Caco-2 (cell line): ENCODE measurements around the gene ZNF768. TPM values are rescaled to one million over a fixed set of nuclear protein-coding genes. Genes with fewer than 3 reads are reported as not detected.

Experiments
- Bru-seq: library from RNA; stranded (reverse); fragments of 400-500 nt; gene quantifications from one replicate; lab custom pipeline; 2021; lab: Mats Ljungman, UMichigan
- BruChase-seq, 2 experiments: library from RNA; stranded (reverse); fragments of 400-500 nt; gene quantifications; one replicate each; lab custom pipeline; 2021; lab: Mats Ljungman, UMichigan
- BruUV-seq: library from RNA; stranded (reverse); fragments of 400-500 nt; replicated peaks from 2 replicates; lab custom pipeline; 2021; lab: Mats Ljungman, UMichigan
- CTCF ChIA-PET: fragments of 300-600 bp; sonication (Branson Sonifier 250); formaldehyde crosslinking; loops from one replicate; lab custom pipeline; 2022; ENCODE audit warnings: antibody characterized with exemption; lab: Charles Lee
- POLR2A ChIA-PET: fragments of 300-600 bp; sonication (Branson Sonifier 250); formaldehyde crosslinking; loops from one replicate; lab custom pipeline; 2022; ENCODE audit warnings: antibody characterized with exemption; lab: Charles Lee
- DNase-seq, 2 experiments: peaks; one replicate each; pipeline versions ENCODE4 v3.0.0 to v3.0.0-alpha.2; 2020 to 2022
- H3K27me3 ChIP-seq: replicated peaks from 2 replicates; pipeline ENCODE4 v1.6.0; 2011; ENCODE audit warnings: low read length; ENCODE audit not compliant: control insufficient read depth, insufficient read depth
- H3K36me3 ChIP-seq: 2 replicates; pipeline ENCODE4 v1.5.1; 2011; ENCODE audit warnings: low read length; ENCODE audit not compliant: control insufficient read depth, insufficient read depth
- H3K4me1 ChIP-seq: fragments of 250-450 bp; sonication (Bioruptor Pico); 2 replicates; pipeline ENCODE4 v1.5.1; 2020; ENCODE audit warnings: mild to moderate bottlenecking
- H3K4me3 ChIP-seq: 2 replicates; pipeline ENCODE4 v1.5.1; 2011; ENCODE audit warnings: low read depth, mild to moderate bottlenecking, control low read depth, low read length
- H3K9me3 ChIP-seq: fragments of 250-450 bp; sonication (Bioruptor Pico); 2 replicates; pipeline ENCODE4 v1.5.1; 2020; ENCODE audit warnings: mild to moderate bottlenecking, moderate library complexity
- H3K27ac Mint-ChIP-seq: one replicate; pipeline ENCODE4 v1.8.0; 2022; ENCODE audit warnings: mixed read lengths; ENCODE audit not compliant: unreplicated experiment
- H3K27me3 Mint-ChIP-seq: one replicate; pipeline ENCODE4 v1.8.0; 2022; ENCODE audit warnings: mixed read lengths; ENCODE audit not compliant: insufficient read depth, unreplicated experiment
- H3K36me3 Mint-ChIP-seq: one replicate; pipeline ENCODE4 v1.8.0; 2022; ENCODE audit warnings: mild to moderate bottlenecking, mixed read lengths; ENCODE audit not compliant: insufficient read depth, unreplicated experiment
- H3K4me1 Mint-ChIP-seq: one replicate; pipeline ENCODE4 v1.8.0; 2022; ENCODE audit warnings: low read depth, mixed read lengths; ENCODE audit not compliant: unreplicated experiment
- H3K4me3 Mint-ChIP-seq: one replicate; pipeline ENCODE4 v1.8.0; 2022; ENCODE audit warnings: mild to moderate bottlenecking, moderate library complexity, mixed read lengths; ENCODE audit not compliant: unreplicated experiment
- H3K9me3 Mint-ChIP-seq: one replicate; pipeline ENCODE4 v1.8.0; 2022; ENCODE audit warnings: mixed read lengths; ENCODE audit not compliant: unreplicated experiment
- CTCF ChIP-seq, 2 experiments: fragments of 200-600 bp in 1 of 2; IDR thresholded peaks; 1 replicate in 1 of 2; 2 replicates in 1 of 2; pipeline versions ENCODE4 v1.5.1 to v1.8.0; 2011 to 2022; ENCODE audit warnings: antibody characterized with exemption in 1 of 2, control low read depth in 1 of 2, inconsistent platforms in 1 of 2, low read depth in 1 of 2, low read length in 1 of 2, mild to moderate bottlenecking in 1 of 2, moderate library complexity in 1 of 2; ENCODE audit not compliant: insufficient read depth in 1 of 2, severe bottlenecking in 1 of 2, unreplicated experiment in 1 of 2
- intact Hi-C: fragments of 100-400 bp; cut with micrococcal nuclease; formaldehyde crosslinking; loops from one replicate; pipeline ENCODE4 v1.10.0; 2022; ENCODE audit not compliant: unreplicated experiment
- long read RNA-seq: library from polyadenylated mRNA; stranded (forward); transcript quantifications from one replicate; pipeline ENCODE4 v2.0.0, GENCODE V29; 2022
- total RNA-seq: library from RNA; stranded (reverse); gene quantifications from 2 replicates; pipeline ENCODE4 v1.2.3, GENCODE V29; 2022

The ZNF768 gene
- total RNA-seq (30.3 and 30.6 TPM in 2 replicates), Bru-seq, nascent RNA (percentile 70 among the genes with signal in this experiment), BruChase-seq, experiment 1, labeled RNA remaining after a 2-hour chase (percentile 85 among the genes with signal in this experiment), BruChase-seq, experiment 2, labeled RNA remaining after a 6-hour chase (percentile 74 among the genes with signal in this experiment)
- long read RNA-seq, partial matches to known transcripts, result 0 of 9 reads
- long read RNA-seq, other reads (novel, unspliced or antisense), result 6 of 9 reads

DNA sequence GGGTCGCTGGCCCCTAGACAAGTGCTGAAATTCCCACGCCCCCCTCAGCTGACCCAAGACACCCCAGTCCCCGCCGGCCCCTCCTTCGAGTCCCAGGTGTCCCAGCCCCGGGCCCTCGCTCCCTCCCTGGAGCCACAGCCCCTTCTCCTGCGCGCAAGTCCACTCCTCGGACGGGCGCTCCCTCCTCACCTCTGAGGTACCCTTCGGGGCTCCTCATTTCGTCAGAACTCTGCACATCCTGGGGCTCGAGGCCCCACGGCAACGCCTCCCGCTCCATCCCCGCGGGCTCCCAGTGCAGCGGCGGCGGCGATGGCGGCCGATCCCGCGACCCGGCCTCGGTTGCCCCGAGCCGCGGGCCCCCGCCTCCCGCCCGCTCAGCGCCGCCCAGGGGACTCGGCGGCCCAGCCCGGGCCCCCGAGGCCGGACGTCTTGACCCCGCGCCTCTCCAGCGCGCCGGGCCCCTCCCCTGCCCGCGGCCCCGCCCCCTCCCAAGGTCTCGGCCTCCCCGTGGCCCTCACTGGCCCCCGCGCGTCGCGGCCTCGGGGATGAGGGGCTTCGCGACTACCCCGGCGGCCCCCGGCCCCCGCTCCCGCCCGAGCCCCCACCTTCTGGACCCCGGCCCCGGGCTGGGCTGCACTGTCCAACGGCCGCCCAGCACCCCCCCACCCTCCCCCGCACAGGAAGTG, at the start of gene ZNF768:
Gene ZNF768, minus strand, starts transcription at position 430 of the 686 bp plus-strand sequence. Its CDS starts 153 bp downstream, at position 277.
- peak within 1 kb of the TSS; percentile 82 for H3K4me3 Mint-ChIP-seq
- Histone ChIP-seq H3K4me1 (peaks cover 30% of the 10 kb centered on the region), H3K27me3 (no peaks in the 10 kb centered on the region), H3K36me3 (no peaks in the 10 kb centered on the region; the same call in 1 of the 2 replicates), H3K4me3 (peak within 1 kb of the TSS; percentile 69), H3K9me3 (no peaks in the 10 kb centered on the region)
- TF ChIP-seq CTCF (IDR thresholded peaks at IDR 0.05; ENCODE audit: insufficient read depth in 1 of 2, low read depth in 1 of 2, low read length in 1 of 2, severe bottlenecking in 1 of 2, unreplicated experiment in 1 of 2), result no peak
- H3K36me3 Mint-ChIP-seq, result peaks cover 23% of the 10 kb centered on the region
- peak; percentile 52 to 55 for DNase-seq
- H3K27me3 Mint-ChIP-seq, result no peaks in the 10 kb centered on the region
- ChIA-PET CTCF (interaction anchor here (0.9 to 1.6 kb wide), 4 partner anchors 9 to 117 kb away, joined by 3 to 15 read pairs (median 10); partner anchors contain the start of gene DCTPP1), POLR2A (interaction anchor here (0.8 to 1.0 kb wide), 3 partner anchors 15 to 108 kb away, joined by 4 to 7 read pairs (median 4); partner anchors contain the start of gene DCTPP1)
- intact Hi-C loops, result loop anchor here (2.0 to 10.0 kb wide), 3 partner anchors 95 to 171 kb away; partner anchors contain the start of genes DCTPP1, FBRS, PRR14 and SRCAP
- peak within 1 kb of the TSS; percentile 75 for H3K27ac Mint-ChIP-seq
- H3K9me3 Mint-ChIP-seq, result no peaks in the 10 kb centered on the region
- peaks cover 14% of the 10 kb centered on the region for H3K4me1 Mint-ChIP-seq
- BruUV-seq, result no TSS peak

DNA sequence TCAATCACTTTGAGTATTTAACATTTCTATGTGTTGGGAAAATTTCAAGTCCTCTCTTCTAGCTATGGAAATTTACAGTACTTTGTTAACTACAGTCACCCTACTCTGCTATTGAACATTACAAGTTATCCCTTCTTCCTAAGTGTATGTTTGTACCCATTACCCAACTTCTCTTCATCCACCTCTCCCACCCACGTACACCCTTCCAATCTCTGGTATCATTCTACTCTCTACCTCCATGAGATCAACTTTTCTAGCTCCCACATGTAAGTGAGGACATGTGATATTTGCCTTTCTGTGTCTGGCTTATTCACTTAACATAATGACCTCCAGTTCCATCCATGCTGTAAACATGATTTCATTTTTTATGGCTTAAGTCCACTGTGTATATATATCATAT, 48.3 kb upstream of the ZNF768 start:
- no TSS peak for BruUV-seq
- no peaks in the 10 kb centered on the region for H3K27me3 ChIP-seq
- Mint-ChIP-seq H3K4me1 (peaks cover 7% of the 10 kb centered on the region), H3K4me3 (no peak overlapping the region), H3K27me3 (no peaks in the 10 kb centered on the region), H3K27ac (no peak overlapping the region), H3K9me3 (no peaks in the 10 kb centered on the region), H3K36me3 (peaks cover 29% of the 10 kb centered on the region)
- no peak for TF ChIP-seq CTCF (IDR thresholded peaks at IDR 0.05; ENCODE audit: insufficient read depth in 1 of 2, low read depth in 1 of 2, low read length in 1 of 2, severe bottlenecking in 1 of 2, unreplicated experiment in 1 of 2)
- H3K9me3 ChIP-seq, result no peaks in the 10 kb centered on the region
- intact Hi-C loops, result no loop called here
- no peak for DNase-seq
- H3K4me3 ChIP-seq, result no peak overlapping the region
- ChIA-PET CTCF (no interaction called here), POLR2A (no interaction called here)
- H3K4me1 ChIP-seq, result no peaks in the 10 kb centered on the region
- H3K36me3 ChIP-seq, result no peaks in the 10 kb centered on the region; the same call in 1 of the 2 replicates
